Measurements from ENCODE around the gene EBF3. TPM values are rescaled to one million over a fixed set of nuclear protein-coding genes. Genes with fewer than 3 reads are reported as not detected.

Gene EBF3
- total RNA-seq, 2 donors from 2014 or later = 0.44 to 2.0 TPM

GRCh38 chr10:129832573-129833467, 131.3 kb downstream of the EBF3 start:
- H3K9me3 Mint-ChIP-seq = no peaks in the 10 kb centered on the region
- Histone ChIP-seq H3K4me3 (ENCODE audit: low read length) (no peak overlapping the region), H3K27ac (ENCODE audit: low read depth, low read length) (no peak overlapping the region), H3K4me1 (ENCODE audit: control insufficient read depth, insufficient read depth, low read length) (no peaks in the 10 kb centered on the region), H3K36me3 (ENCODE audit: control insufficient read depth, insufficient read depth, low read length) (no peaks in the 10 kb centered on the region), H3K9me3 (ENCODE audit: control insufficient read depth, low read length) (no peaks in the 10 kb centered on the region), H3K27me3 (ENCODE audit: control insufficient read depth, insufficient read depth, low read length, poor library complexity, severe bottlenecking) (no peaks in the 10 kb centered on the region), H3K9ac (ENCODE audit: extremely low read depth, low read length, poor library complexity, severe bottlenecking) (no peak overlapping the region)
- peaks cover 6% of the 10 kb centered on the region for H3K4me1 Mint-ChIP-seq
- DNase-seq = no peak
- H3K36me3 Mint-ChIP-seq (ENCODE audit: low read depth) = no peaks in the 10 kb centered on the region
- TF ChIP-seq, protein P1, sequence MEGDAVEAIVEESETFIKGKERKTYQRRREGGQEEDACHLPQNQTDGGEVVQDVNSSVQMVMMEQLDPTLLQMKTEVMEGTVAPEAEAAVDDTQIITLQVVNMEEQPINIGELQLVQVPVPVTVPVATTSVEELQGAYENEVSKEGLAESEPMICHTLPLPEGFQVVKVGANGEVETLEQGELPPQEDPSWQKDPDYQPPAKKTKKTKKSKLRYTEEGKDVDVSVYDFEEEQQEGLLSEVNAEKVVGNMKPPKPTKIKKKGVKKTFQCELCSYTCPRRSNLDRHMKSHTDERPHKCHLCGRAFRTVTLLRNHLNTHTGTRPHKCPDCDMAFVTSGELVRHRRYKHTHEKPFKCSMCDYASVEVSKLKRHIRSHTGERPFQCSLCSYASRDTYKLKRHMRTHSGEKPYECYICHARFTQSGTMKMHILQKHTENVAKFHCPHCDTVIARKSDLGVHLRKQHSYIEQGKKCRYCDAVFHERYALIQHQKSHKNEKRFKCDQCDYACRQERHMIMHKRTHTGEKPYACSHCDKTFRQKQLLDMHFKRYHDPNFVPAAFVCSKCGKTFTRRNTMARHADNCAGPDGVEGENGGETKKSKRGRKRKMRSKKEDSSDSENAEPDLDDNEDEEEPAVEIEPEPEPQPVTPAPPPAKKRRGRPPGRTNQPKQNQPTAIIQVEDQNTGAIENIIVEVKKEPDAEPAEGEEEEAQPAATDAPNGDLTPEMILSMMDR (conservative IDR thresholded peaks at IDR 0.05) = no peak
- no peak overlapping the region for H3K4me3 Mint-ChIP-seq
- no peaks in the 10 kb centered on the region for H3K27me3 Mint-ChIP-seq (ENCODE audit: insufficient read depth)
- H3K27ac Mint-ChIP-seq = no peak overlapping the region
- 90 to 94% methylated on average over 19 to 22 of the region's 22 CpGs for WGBS, 2 experiments (ENCODE audit: insufficient coverage in 1 of 2, insufficient read length in 1 of 2)

DNA sequence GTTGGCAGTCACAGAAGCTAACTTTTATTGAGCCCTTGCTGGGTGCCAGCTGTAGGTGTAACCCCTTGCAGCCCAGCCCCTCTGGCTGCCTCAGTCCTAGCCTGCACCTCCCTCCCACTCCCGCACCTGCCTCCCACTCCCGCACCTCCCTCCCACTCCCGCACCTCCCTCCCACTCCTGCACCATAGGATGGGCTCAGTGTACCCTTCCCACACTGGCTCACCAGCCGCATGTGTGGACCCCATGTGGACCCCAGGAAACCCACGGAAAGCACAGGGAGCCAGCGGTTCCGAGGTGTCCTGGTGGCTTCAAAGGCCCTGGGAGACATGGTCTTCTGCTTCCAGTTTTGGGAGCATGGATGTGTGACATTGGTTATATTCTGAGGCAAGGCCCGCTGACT, 132.9 kb downstream of the EBF3 start:
- TF ChIP-seq, protein P1 (conservative IDR thresholded peaks at IDR 0.05) = no peak
- H3K4me1 ChIP-seq (ENCODE audit: control insufficient read depth, insufficient read depth, low read length) = no peaks in the 10 kb centered on the region
- H3K9me3 ChIP-seq (ENCODE audit: control insufficient read depth, low read length) = no peaks in the 10 kb centered on the region
- Mint-ChIP-seq H3K4me1 (peaks cover 6% of the 10 kb centered on the region), H3K9me3 (no peaks in the 10 kb centered on the region), H3K36me3 (ENCODE audit: low read depth) (no peaks in the 10 kb centered on the region), H3K4me3 (no peak overlapping the region), H3K27ac (no peak overlapping the region), H3K27me3 (ENCODE audit: insufficient read depth) (no peaks in the 10 kb centered on the region)
- no peaks in the 10 kb centered on the region for H3K36me3 ChIP-seq (ENCODE audit: control insufficient read depth, insufficient read depth, low read length)
- DNase-seq = no peak
- no peak overlapping the region for H3K9ac ChIP-seq (ENCODE audit: extremely low read depth, low read length, poor library complexity, severe bottlenecking)
- 96% methylated on average over 8 of the region's 8 CpGs; no CpG with 5 or more reads in 1 of the 2 experiments for WGBS, 2 experiments (ENCODE audit: insufficient coverage in 1 of 2, insufficient read length in 1 of 2)
- no peak overlapping the region for H3K4me3 ChIP-seq (ENCODE audit: low read length)
- H3K27ac ChIP-seq (ENCODE audit: low read depth, low read length) = no peak overlapping the region
- no peaks in the 10 kb centered on the region for H3K27me3 ChIP-seq (ENCODE audit: control insufficient read depth, insufficient read depth, low read length, poor library complexity, severe bottlenecking)

- Mint-ChIP-seq H3K9me3 (peaks cover 6% of the 10 kb centered on the region), H3K27ac (no peak overlapping the region), H3K4me1 (no peaks in the 10 kb centered on the region), H3K27me3 (ENCODE audit: insufficient read depth) (peaks cover 3% of the 10 kb centered on the region), H3K36me3 (ENCODE audit: low read depth) (no peaks in the 10 kb centered on the region), H3K4me3 (no peak overlapping the region)
- Histone ChIP-seq H3K27me3 (ENCODE audit: control insufficient read depth, insufficient read depth, low read length, poor library complexity, severe bottlenecking) (no peaks in the 10 kb centered on the region), H3K4me3 (ENCODE audit: low read length) (no peak overlapping the region), H3K27ac (ENCODE audit: low read depth, low read length) (no peak overlapping the region), H3K36me3 (ENCODE audit: control insufficient read depth, insufficient read depth, low read length) (no peaks in the 10 kb centered on the region), H3K4me1 (ENCODE audit: control insufficient read depth, insufficient read depth, low read length) (no peaks in the 10 kb centered on the region), H3K9me3 (ENCODE audit: control insufficient read depth, low read length) (no peaks in the 10 kb centered on the region), H3K9ac (ENCODE audit: extremely low read depth, low read length, poor library complexity, severe bottlenecking) (no peak overlapping the region)
- TF ChIP-seq, protein P1 (conservative IDR thresholded peaks at IDR 0.05) = no peak
- DNase-seq = no peak
- WGBS, 2 experiments (ENCODE audit: insufficient coverage in 1 of 2, insufficient read length in 1 of 2) = 91% methylated on average over 3 of the region's 3 CpGs; no CpG with 5 or more reads in 1 of the 2 experiments
These were observed 138.2 kb downstream of the EBF3 start for GRCh38 chr10:129825826-129826225.
